Heart left ventricle (tissue), 13 donors: Measurements from ENCODE around the gene ARL8B.

Source experiments
- POLR2A ChIP-seq, 2 donors: fragments of 450-650 bp; IDR thresholded peaks; one replicate each; pipeline ENCODE4 v1.6.1; 2017; ENCODE audit warnings: antibody characterized with exemption in 2 of 2, mild to moderate bottlenecking in 2 of 2, moderate library complexity in 2 of 2
- TF ChIP-seq, protein P1 (sequence below), 12 donors: fragments of 200-600 bp; sonication (generic) in 4 of 12; IDR thresholded peaks; one replicate each; pipeline versions ENCODE4 v1.5.0 to v1.8.0; 2018 to 2022; ENCODE audit warnings: antibody characterized with exemption in 12 of 12, mild to moderate bottlenecking in 5 of 12
- donor health status: ischemic (EF 13 %, LVEDD 7.1; RV severe dilation, severe dysfunction).
- donor health status: DM: no; HTN: yes; CAD: no.
- donor health status: DM: no; HTN: no; CAD: no.
- donor health status: ischemic (EF 25% LVEDD 6.9; RV normal size, moderate dysfunction).
- donor health status: ischemic (EF 25% LVEDD 5.7; RV mildly dilated, moderate dysfunction).
- donor health status: ischemic (EF 35%, LVEDD 5.7; RV mildly dilated, moderate dysfunction).
- donor health status: nonischemic (EF 11% LVEDD 7.7; RV severe dilation, severe dysfunction).
- donor health status: DM: yes; HTN: yes; CAD: no.
- donor health status: PGD.
- donor health status: ischemic (EF 29% LVEDD 5.4; RV normal size, mild dysfunction).
- donor health status: nonischemic (EF 23%, LVEDD 6.1; RV moderate dilation, normal function).

DNA sequence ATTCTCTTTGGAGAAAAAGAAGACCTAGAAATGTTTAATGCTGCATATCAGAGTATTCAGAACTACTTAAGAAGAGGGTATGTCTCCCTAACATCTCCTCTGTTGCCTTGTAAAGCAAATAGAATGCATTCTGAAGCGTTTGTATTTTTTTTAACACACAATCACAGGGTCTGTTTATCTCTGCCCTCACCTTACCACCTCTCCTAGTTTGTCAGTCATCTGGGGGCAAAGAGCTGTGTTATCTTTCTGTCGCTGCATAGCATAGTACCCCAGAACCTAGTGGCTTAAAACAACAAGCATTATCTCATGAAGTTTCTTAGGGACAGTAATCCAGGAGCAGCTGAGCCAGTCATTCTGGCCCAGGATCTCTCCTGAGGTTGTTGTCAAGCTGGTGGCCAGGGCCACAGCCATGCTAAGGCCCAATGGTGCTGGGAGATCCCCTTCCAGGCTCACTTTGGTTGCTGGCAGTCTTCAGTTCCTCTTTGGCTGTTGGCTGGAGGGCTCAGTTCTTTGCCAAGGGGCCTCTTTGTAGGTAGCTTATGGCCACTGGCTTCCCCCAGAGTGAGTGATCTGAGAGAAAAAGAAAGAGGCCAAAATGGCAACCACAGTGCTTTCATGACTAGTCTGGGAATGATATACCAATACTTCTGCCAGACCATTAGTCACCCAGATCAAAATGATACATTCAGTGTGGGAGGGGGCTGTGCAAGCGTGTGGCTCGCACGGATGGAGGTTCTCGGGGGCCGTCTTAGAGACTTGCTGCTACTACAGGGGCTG, 83.3 kb downstream of the ARL8B start:
- TF ChIP-seq, protein P1, sequence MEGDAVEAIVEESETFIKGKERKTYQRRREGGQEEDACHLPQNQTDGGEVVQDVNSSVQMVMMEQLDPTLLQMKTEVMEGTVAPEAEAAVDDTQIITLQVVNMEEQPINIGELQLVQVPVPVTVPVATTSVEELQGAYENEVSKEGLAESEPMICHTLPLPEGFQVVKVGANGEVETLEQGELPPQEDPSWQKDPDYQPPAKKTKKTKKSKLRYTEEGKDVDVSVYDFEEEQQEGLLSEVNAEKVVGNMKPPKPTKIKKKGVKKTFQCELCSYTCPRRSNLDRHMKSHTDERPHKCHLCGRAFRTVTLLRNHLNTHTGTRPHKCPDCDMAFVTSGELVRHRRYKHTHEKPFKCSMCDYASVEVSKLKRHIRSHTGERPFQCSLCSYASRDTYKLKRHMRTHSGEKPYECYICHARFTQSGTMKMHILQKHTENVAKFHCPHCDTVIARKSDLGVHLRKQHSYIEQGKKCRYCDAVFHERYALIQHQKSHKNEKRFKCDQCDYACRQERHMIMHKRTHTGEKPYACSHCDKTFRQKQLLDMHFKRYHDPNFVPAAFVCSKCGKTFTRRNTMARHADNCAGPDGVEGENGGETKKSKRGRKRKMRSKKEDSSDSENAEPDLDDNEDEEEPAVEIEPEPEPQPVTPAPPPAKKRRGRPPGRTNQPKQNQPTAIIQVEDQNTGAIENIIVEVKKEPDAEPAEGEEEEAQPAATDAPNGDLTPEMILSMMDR (IDR thresholded peaks at IDR 0.05): no peak
- no peak for TF ChIP-seq POLR2A (IDR thresholded peaks at IDR 0.05)
